RWPE2 (cell line): Measurements from ENCODE around the gene CLRN2.
"Not testable (repeated sequence)": the region's sequence is repeated elsewhere in the genome, so short reads cannot be mapped to it uniquely, and the experiment has no call there.

Experiments
- ATAC-seq: fragments of 200-7000 bp; cut with Tn5 transposase; 3 replicates; pipeline ENCODE4 v1.9.1; 2021; ENCODE audit warnings: low read depth
- DNase-seq: peaks from one replicate; pipeline ENCODE4 v3.0.0-alpha.2; 2020; ENCODE audit warnings: low spot score
- H3K27ac ChIP-seq: fragments of 450-650 bp; 2 replicates; pipeline ENCODE4 v1.5.1; 2017; ENCODE audit warnings: mild to moderate bottlenecking; ENCODE audit not compliant: poor library complexity, severe bottlenecking
- H3K27me3 ChIP-seq: fragments of 250-450 bp; sonication (Bioruptor Pico); 2 replicates; pipeline ENCODE4 v1.5.1; 2021; ENCODE audit warnings: mild to moderate bottlenecking, moderate library complexity; ENCODE audit not compliant: insufficient read depth, poor library complexity, severe bottlenecking
- H3K36me3 ChIP-seq: fragments of 250-450 bp; sonication (Bioruptor Pico); 2 replicates; pipeline ENCODE4 v1.5.1; 2020; ENCODE audit warnings: low read depth, mild to moderate bottlenecking, moderate library complexity
- H3K4me1 ChIP-seq: fragments of 250-450 bp; sonication (Bioruptor Pico); 2 replicates; pipeline ENCODE4 v1.5.1; 2021; ENCODE audit warnings: mild to moderate bottlenecking, moderate library complexity; ENCODE audit not compliant: insufficient read depth, poor library complexity, severe bottlenecking
- H3K4me3 ChIP-seq: fragments of 250-450 bp; sonication (Bioruptor Pico); 2 replicates; pipeline ENCODE4 v1.5.1; 2021; ENCODE audit warnings: mild to moderate bottlenecking, moderate library complexity; ENCODE audit not compliant: severe bottlenecking
- H3K9me3 ChIP-seq: fragments of 250-450 bp; sonication (Bioruptor Pico); 2 replicates; pipeline ENCODE4 v1.5.1; 2021; ENCODE audit warnings: mild to moderate bottlenecking, moderate library complexity; ENCODE audit not compliant: severe bottlenecking
- CTCF ChIP-seq: fragments of 450-650 bp; IDR thresholded peaks from one replicate; pipeline ENCODE4 v1.5.1; 2017; ENCODE audit warnings: mild to moderate bottlenecking, moderate library complexity; ENCODE audit not compliant: poor library complexity, severe bottlenecking

The CLRN2 gene

DNA sequence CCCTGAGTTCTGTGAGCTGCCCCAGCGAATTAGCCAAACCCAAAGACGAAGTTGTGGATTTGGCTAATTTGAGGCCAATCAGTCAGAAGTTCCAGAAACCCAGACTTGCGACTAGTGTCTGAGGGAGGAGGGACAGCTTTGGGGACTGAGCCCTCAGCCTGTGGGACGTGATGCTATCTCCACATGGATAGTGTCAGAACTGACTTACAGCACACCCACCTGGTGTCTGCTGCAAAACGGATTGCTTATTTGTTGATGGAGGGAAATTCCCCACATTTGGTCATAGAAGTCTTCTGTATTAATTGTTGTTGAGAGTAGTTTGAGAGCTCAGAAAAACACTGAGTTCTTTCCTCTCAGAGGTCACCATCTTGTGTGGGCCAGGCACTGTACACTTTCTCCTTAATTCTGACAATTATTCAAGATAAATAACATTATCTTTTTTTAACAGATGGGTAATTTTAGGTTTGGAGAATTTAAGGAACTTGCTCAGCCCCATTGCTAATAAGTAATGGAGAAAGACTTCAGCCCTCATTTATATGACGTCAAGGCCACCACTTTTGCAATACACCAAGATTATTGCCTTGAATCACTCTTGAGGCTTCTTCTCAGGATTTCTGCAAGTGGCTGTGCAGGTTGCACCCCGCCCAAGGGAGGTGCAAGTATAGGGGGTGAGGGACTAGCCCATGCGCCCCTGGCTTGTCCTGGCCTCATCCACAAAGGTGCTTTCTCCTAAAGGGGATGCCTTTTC is 16.7 kb downstream of the CLRN2 start:
- no peaks in the 10 kb centered on the region for H3K4me1 ChIP-seq
- H3K27ac ChIP-seq = no peak overlapping the region
- H3K9me3 ChIP-seq = no peaks in the 10 kb centered on the region
- DNase-seq = no peak
- no peak for ATAC-seq
- H3K4me3 ChIP-seq = no peak overlapping the region
- H3K36me3 ChIP-seq = no peaks in the 10 kb centered on the region
- no peaks in the 10 kb centered on the region for H3K27me3 ChIP-seq
- TF ChIP-seq CTCF = no peak

- DNase-seq (no peak), ATAC-seq (no peak)
- Histone ChIP-seq H3K27me3 (no peaks in the 10 kb centered on the region), H3K4me3 (no peak overlapping the region), H3K4me1 (no peaks in the 10 kb centered on the region), H3K27ac (no peak overlapping the region), H3K36me3 (no peaks in the 10 kb centered on the region), H3K9me3 (no peaks in the 10 kb centered on the region)
- no peak for TF ChIP-seq CTCF
Observed at GRCh38 chr4:17534705-17535104, 19.7 kb downstream of the CLRN2 start.

DNA sequence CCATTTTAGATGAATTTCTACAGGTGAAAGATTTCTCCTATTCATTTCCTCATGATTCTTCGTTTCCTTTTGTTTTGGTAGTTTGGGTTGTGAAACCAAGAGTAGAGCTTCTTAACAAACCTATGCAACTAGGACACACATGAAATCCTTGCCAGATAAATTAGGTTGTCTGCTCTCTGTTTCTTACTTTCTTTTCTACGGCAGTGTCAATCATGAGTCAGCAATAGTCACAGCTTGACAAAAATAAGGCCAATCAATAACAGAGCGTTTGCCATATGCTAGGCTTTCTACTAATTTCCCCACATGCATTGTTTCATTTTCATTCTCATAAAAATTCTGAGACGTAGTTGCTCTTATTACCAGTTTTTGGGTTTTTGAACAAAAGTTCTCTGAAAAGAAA is 20.3 kb downstream of the CLRN2 start:
- H3K4me1 ChIP-seq = no peaks in the 10 kb centered on the region
- no peaks in the 10 kb centered on the region for H3K36me3 ChIP-seq
- H3K27me3 ChIP-seq = no peaks in the 10 kb centered on the region
- DNase-seq (no peak), ATAC-seq (no peak)
- no peaks in the 10 kb centered on the region for H3K9me3 ChIP-seq
- no peak overlapping the region for H3K4me3 ChIP-seq
- no peak for TF ChIP-seq CTCF
- no peak overlapping the region for H3K27ac ChIP-seq

DNA sequence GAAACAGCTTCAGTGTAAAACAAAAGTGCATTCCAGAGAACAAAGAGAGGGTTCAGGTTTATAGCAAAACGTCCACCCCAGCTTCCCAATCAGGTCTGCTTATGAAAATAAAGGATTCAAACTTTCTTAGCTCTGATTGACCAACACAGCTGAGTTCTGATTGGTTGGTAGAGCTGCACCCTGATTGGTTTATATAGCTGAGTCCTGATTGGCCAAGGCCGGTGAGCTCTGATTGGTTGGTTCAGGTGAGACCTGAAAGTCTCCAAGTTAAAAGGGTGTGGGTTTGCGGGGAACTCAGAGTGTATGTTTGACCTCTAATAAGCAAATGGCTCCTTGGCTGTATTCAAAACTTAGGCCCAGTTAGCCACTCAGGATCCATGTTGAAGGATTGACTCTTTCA is 20.9 kb downstream of the CLRN2 start:
- Histone ChIP-seq H3K4me3 (no peak overlapping the region), H3K4me1 (no peaks in the 10 kb centered on the region), H3K9me3 (no peaks in the 10 kb centered on the region), H3K27ac (no peak overlapping the region), H3K36me3 (no peaks in the 10 kb centered on the region), H3K27me3 (no peaks in the 10 kb centered on the region)
- no peak for ATAC-seq
- DNase-seq = no peak
- TF ChIP-seq CTCF = no peak

GRCh38 chr4:17537060-17537459 is 22.1 kb downstream of the CLRN2 start:
- not testable (repeated sequence) for DNase-seq, H3K9me3 ChIP-seq, H3K27me3 ChIP-seq, H3K4me3 ChIP-seq, H3K27ac ChIP-seq, H3K4me1 ChIP-seq, H3K36me3 ChIP-seq, ATAC-seq
